ENCODE results near the gene METTL14. TPM values are rescaled to one million over a fixed set of nuclear protein-coding genes. Genes with fewer than 3 reads are reported as not detected.

METTL14 gene
- total RNA-seq, 1 experiment from 2014 or later: 22.0 TPM

DNA sequence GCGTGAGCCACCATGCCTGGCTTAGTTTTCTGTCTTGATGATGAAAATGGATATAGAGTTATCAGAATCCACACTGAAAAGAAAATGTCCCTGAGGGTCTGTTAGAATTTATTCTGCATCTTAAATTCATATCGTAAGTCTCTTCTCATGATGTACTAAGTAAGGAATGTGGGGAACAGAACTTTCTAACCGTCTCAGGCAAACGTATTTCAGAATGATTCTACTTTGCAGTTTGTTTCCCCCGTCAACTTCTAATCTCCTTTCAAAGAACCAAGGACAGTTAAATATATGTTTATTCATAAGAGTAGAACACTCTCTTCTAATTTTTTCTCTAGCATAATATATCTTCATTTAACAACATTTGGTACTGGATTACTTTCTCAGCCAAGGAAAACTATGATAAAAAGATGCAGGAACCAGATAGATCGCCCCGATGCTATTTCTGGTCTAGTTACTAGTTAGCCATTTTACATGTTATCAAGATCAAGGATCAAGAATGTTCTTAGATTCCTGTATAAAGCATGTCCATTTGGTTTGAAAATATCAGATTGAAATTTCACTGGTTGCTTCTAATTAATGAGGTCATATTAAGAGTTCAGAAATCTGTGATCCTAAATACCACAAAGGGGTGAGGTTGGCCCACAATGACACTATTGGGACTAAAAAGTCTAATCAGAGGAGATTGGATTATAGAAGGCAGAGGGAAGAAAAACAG is 49.5 kb downstream of the METTL14 start:
- no peak for DNase-seq (ENCODE audit: low read depth)

DNA sequence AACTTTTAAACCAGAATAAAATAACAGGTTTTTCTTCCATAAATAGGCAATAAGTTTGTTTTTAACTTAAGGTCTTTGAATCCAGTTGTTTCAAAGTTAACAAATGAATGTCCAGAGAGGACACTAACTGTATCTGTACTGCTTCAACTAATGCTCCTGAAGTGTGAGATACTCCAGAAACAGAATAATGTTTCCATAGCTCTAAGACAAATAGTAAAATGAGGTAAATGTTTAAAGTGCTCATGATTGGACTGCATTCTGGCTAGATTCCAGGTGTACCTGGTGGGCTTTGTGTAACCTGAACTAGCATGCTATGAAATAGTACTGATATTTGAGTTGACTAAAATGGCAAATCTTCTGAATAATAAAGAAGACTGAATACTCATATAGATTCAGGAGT is 51.7 kb downstream of the METTL14 start:
- no peak for DNase-seq (ENCODE audit: low read depth)

DNA sequence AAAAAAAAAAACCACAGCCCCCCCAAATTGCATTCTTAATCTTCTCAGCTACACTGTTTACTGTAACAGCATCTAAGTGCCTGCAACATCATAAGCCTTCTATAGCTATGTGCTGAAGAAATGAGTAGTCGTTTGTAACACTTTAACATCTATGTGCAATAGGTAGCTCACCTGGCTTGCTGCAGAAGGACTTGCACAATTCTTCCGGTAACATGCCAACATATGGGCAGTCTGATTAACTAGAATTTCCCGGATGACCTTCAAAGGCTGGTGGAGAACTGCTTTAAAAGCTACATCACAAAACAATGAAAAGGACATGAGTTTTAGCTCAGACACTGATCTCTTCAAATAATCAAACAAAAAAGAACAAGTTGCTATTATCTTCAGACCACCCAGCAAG is 52.9 kb downstream of the METTL14 start:
- no peak for DNase-seq (ENCODE audit: low read depth)

GRCh38 chr4:118739022-118739713 is 54.0 kb downstream of the METTL14 start:
- DNase-seq (ENCODE audit: low read depth): no peak

DNA sequence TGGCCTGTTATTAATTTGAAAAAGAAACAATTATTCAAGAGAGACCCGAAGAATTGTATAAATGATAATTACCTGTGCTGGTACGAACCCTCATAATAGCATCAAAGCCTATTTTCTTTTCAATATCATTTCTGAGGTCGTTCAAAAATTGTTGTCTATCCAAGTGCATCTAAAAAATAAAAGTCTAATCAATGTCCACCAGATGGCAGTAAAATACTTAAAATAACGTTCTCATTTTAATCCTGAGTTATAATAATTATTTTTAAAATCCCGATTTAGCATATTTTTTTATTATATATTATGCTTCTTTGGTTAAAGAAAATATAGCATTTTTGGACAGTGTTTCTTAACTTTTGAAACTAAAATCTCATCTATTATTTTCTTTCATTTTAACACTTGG is 55.7 kb downstream of the METTL14 start:
- DNase-seq (ENCODE audit: low read depth): no peak

GRCh38 chr4:118741301-118741855 is 56.2 kb downstream of the METTL14 start:
- no peak for DNase-seq (ENCODE audit: low read depth)

GRCh38 chr4:118742050-118742449 is 56.9 kb downstream of the METTL14 start:
- DNase-seq (ENCODE audit: low read depth): no peak

GRCh38 chr4:118743867-118744266 is 58.7 kb downstream of the METTL14 start:
- DNase-seq (ENCODE audit: low read depth): no peak

DNA sequence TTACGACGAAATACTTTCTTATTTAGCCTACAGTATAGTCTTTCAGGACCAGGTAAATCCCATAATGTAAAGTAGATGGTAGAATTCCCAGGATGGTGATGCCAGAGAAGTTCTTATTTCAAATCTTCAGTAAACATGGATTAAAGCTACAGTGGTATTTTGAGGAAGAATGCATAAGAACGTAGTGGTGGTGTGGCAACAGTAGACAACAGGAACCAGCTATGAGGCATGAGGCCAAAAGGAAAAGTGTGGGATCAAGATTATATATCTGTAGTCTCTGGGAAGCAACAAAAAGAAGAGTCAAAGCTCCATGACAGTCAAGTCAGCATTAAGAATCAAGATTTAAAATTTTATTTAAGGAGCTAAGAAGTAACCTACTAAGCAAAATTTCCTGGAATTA is 60.2 kb downstream of the METTL14 start:
- DNase-seq (ENCODE audit: low read depth): no peak

DNA sequence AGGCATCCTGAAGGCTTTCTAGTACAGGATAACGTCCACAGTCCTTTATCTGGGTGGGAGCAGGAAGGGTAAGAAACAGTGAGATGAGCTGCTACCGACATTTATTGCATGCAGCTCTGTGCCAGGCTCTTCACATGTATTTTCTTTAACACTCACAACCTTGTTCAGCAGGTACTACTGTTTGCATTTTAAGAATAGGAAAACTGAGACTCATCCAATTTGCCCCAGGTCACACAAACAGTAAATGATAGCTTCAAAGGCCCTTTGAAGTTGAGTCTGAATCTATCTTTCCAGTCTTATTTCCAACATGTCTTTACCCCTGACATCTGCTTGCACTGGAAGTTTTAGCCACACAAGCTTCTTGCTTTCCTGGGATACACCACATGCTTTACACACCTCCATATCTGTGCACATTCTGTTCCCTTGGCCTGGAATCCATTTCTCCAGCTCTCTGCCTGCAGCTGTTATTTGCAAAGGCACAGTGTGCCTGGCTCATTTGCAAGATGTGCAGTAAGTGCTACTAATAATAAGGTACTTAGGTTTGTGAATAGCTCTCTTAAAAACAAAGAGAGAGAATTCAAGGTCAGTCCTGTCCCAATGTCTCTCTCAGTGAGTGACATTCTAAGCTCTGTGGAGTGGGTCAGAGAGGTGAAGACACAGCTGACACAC is 61.2 kb downstream of the METTL14 start:
- DNase-seq (ENCODE audit: low read depth): no peak

- DNase-seq (ENCODE audit: low read depth): no peak
These were observed 64.3 kb downstream of the METTL14 start for GRCh38 chr4:118749347-118749988.

- DNase-seq (ENCODE audit: low read depth): no peak
These were observed 66.6 kb downstream of the METTL14 start for GRCh38 chr4:118751629-118752323.

DNA sequence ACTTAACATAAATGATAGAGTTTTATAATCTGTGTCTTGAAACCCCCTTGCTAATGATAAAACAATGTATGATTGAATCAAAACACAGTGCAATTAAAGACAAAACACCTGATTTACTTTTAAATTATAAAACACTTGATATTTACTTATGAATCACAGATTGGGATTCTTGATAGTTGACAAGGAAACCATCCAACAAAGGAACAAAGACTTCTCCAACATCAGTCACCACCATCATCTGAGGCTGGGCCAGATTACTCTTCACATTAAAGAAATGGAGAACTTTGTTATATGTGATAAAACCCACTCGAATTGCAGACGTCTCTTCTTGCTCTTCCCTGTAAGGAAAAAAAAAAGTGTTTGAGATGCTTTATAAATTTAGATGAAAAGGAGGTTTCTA is 67.4 kb downstream of the METTL14 start:
- no peak for DNase-seq (ENCODE audit: low read depth)

DNA sequence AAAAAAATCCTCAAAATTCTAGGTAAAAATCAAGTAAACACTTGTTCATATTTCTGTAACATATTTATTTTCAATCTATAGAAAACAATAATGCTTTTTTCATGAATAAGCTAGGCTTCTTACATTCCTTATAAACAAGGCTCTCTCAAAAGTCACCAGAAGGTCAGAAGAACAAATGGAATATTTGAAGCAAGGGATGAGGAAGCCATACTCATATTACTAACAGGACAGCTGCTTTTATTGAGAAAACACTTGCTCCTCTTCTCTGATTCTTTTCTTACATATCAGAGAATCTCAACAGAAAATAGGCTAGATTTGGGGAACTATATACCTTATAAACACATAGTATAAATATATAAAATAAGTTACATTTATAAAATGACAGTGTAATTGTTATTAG is 67.9 kb downstream of the METTL14 start:
- no peak for DNase-seq (ENCODE audit: low read depth)

DNA sequence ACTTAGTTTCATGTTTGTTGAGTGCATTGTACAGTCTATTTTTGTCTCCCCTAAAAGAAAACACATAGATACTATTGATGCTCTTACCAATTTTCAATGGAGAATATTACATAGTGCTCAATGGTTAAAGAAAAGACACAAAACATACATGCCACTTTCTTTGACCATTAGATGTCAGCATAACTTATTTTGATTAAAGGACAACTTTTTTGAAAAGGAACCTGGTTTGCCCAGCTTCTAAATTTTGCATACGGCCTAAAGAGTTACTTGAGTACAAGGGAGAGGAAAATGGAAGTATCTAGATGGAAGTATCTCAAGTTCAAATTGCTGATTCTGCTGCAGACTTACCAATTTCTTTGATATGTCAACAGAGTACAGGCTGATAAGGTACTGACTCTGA is 68.5 kb downstream of the METTL14 start:
- no peak for DNase-seq (ENCODE audit: low read depth)

DNA sequence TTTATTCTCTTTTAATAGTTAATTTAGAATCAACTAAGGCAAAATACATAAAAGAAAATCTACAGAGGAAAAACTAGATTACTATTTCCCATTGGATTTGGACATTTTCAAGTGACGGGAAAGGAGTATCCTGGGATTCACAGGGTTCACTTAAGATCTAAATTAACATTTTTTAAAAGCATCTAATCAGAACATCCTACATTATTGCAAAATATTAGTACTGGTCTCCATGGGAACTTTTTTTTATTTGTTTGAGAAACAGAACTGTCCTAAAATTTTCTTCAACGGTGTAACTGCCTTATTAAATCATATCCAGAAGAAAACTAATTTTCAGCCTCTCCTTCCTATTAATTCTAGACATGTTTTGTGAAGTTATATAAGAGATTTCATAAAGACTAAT is 69.7 kb downstream of the METTL14 start:
- no peak for DNase-seq (ENCODE audit: low read depth)

- DNase-seq (ENCODE audit: low read depth): no peak
These were observed 70.4 kb downstream of the METTL14 start for GRCh38 chr4:118755438-118756226.

DNA sequence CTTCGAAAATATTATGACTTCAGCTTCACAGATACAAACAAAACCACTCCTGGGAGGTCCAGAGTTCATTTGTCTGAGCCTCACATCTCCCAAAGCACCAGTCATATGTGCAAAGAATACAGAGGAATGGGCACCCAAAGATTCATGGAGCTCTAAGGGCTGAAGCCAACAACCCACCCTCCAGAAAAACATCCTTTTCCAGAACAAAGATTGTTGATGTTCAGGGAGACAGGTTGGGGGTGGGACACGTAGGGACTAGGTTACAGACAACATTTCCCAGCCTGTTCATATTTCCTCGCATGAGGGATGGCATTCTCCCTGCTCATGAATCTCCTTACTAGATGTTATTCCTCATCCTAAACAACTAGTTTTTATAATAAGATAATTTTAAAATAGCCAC is 71.2 kb downstream of the METTL14 start:
- no peak for DNase-seq (ENCODE audit: low read depth)

- DNase-seq (ENCODE audit: low read depth): no peak
These were observed 71.8 kb downstream of the METTL14 start for GRCh38 chr4:118756958-118757357.

DNA sequence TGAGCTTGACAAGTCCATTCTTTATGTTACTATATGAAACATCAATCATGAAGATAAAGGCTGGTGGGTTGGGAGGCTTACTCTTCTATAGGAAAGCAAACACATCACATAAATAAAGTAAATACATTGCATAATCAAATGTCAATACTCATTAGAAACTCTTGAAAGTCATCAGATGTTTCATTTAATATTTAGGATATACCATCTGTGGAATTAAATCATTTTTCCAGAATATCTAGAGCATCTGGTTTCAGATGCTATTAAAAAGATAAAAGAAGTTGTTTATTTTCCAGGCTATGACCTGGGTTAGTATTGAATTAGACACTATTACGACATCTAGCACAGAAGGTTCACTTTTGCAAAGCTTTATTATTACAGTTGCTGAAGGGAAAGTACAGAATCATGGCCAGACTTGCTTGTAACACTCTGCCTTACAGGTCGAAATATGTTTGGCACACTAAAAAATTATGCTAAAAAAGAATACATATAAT is 72.6 kb downstream of the METTL14 start:
- no peak for DNase-seq (ENCODE audit: low read depth)

GRCh38 chr4:118758293-118758692 is 73.1 kb downstream of the METTL14 start:
- no peak for DNase-seq (ENCODE audit: low read depth)

All from Daoy (cell line).